Activated CD8-positive, alpha-beta memory T cell treated with anti-CD3 and anti-CD28 coated beads, Interleukin-2, amount 50 U/mL, for 1 hour (primary cell): Measurements from ENCODE around the gene NCOR1.

Experiments
- DNase-seq: peaks from one replicate; pipeline ENCODE4 v3.0.0-alpha.2; 2020; ENCODE audit errors: extremely low read depth

NCOR1 gene

DNA sequence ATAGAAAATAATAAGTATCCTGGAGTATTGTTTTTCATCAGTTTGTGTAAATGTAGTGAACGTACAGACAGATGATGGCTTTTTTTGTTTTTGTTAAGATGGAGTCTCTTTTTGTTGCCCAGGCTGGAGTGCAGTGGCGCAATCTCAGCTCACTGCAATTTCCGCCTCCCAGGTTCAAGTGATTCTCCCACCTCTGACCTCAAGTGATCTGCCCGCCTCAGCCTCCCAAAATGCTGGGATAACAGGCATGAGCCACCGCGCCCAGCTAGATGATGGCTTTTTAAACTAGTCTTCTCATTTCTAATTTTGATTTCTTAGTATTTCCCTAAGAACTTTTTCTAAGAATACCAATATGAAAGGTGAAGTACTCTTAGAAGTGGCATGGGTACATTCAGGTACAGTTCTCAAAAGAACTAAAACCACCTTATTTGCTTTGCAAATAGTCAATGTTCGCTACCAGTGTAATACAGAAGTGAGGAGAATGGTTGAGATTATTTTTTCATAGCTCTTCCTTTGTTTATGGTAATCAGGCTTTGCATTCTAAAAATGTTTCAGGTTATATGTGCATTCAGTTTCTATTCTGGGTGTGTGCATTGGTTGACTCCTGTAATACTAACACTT is 181.5 kb downstream of the NCOR1 start:
- no peak for DNase-seq

DNA sequence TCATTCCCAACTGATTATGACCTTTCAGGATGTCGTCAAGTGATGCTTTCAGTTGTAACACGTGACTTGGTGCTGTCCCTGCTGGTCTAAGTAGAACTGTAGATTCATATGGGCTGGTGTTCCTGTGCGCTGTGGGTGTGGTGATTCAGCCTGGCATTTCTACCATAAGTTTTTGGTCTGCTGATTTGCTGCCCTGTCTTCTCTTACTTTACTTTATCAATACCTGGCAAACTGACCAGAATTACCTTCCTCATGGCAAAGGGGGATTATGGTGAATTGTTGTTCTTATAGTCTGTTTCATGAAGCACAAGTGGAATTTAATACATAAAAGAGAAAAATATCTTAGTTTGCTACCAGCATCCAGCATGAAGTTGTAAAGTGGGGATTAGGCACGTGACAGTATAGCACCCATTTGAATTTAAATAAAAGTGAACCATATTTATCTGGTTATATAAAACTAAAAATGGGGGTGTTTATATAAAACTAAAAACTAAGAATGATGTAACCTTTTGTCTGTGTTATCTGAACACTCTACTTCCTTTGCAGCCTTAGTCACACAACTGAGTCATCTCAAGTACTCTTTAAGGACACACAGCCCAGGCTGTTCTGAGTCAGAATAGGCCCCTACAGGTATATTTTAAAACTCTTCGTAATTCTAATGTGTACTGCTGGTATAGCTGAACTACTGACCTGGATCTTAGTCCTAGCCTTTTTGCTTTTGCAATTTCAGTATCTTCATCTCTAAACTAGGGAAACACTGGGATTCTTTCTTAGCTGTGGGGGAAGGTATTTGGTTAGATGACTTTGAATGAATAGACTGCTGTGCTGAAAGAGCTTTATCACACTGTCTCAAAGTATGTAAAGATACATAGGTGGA is 187.4 kb downstream of the NCOR1 start:
- DNase-seq: no peak

DNA sequence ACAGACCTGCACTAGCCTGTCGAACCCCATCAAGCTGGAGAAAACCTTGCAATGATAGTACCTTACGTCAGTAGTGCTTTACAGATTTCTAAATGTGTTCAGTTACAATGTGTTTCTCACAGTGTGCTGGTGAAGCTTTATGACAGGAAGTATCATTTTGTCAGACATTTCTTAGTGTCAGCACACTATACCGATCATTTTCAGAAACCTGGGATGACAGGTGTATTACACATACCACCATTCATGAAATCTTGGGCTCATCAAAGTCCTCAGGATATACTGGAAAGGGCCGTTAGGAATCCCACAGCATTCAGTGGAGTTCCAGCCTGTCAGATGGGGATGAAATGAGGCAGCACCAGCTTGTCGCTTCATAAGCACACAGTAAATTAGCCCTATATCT is 188.4 kb downstream of the NCOR1 start:
- DNase-seq: no peak

DNA sequence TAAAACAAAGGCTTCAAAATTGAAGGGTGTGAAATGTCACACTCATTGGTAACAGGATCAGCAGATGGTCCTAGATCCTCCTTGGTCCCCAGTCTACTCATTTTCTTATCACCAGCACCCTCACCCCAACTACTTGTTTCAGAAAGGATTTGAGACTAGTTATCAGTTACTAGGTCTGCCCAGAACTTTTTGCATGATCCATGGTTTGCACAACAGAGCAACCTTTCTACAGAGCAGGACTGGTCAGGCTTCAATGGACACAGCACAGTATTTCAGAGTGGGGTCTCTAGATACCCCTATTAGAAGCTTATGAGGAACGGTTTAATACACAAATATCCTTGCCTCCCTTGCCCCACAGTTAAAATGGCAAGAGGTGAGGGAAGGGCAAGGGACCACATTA is 190.1 kb downstream of the NCOR1 start:
- no peak for DNase-seq

DNA sequence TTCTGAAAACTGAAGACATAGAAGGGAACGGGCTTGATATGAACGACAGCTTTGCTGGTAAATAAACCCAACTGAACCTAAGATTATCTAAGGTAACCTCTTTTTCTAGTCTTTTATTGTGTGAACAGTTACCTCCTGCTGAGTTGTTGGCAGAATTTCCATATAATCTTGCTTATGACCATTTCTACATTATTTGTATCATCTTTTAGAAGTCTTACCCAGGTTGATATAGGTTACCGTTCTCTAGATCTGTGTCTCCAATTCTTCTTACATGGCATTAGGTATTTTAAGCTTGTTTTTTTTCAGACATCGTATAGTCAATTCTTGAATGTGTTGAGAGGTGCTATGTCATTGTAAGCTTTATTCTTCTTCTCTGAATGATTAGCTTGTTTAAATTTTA is 191.5 kb downstream of the NCOR1 start:
- DNase-seq: no peak

DNA sequence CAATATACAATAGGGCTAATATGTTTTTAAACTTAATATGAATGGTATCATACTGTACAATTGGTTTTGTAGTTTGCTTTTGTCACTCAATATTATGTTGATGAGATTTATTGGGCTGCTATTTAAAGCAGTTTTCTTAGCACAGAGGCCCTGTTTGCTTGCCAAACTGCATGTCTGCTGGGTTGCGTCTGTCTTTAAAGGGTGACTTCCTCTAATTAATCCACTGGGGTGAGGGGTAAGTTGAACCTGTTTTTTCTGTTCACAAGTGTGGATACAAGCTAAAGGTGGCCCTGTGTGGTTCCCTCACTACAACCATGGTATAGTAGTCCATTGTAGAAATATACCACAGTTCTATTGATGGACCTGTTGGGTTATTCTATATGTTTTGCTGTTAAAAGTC is 196.0 kb downstream of the NCOR1 start:
- DNase-seq: no peak

DNA sequence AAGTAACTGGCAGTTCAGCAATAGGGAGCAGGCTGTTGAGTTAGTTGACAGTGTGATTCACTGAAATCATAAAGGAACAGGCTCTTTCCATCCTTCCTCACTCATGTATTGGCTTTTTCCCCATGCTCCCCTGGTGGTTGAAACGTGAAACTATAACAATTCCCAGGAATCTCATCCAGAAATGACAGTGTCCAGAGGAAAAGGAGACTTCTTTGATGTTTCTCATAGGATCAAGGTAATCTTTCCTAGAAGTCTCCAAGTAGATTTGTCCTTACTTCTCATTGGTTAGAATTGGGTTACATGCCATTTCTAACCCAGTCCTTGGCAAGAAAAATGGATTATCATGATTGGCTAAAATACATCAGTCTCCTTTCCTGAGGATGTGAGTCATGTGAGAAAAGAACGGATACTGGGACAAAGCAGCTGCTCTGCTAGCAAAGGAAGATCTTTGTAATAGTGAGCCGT is 201.4 kb downstream of the NCOR1 start:
- no peak for DNase-seq

DNA sequence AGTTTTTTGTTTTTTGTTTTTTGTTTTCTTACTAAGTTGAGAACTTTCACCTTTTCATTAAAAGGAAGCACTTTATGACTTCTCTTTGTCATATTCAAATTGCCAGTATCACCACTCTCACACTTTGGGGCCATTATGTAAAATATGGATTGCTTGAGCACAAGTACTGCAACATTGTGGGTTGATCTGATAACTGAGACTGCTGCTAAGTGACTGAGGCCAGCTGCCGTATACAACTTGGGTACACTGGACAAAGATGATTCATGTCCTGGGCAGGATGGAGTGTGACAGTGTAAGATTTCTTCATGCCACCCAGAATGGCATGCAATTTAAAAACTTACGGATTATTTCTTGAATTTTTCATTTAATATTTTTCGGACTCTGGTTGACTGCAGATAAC is 207.9 kb downstream of the NCOR1 start:
- DNase-seq: no peak

DNA sequence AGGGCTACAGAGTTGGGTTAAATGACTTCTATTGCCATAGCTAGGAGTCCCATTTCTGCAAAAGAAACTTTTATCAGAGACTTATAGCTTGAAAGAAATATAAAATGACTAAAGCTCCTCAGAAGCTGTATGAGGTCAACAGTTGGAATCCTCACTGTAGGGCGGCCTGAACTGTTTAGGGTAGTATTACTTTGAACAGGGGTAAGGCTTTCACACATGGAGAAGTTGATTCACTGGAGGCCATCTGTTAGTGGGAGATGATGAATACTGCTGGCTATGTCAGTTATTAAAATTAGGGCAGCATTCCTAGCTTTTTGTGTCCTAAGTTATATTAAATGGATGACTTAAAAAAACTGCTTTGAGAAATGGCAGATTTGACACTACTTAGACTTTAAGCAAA is 209.7 kb downstream of the NCOR1 start:
- DNase-seq: no peak

DNA sequence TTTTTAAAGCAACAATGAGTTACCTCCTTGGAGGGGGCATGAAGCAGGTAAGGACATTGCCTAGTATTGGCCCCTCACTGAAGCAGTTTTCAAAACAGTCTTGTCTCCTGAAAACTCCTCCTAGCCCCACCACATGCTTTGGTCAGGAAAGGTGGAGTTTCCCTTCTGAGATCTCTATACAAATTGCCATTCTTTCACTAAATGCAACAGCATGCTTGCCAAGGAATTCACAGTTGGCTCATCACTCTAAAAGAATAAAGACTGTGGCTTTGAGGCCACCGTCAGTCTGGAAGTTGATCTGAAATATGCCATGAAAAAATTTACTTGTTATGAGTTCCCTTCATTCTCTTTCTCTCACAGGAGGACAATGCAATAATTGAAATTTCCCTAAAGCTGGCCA is 211.5 kb downstream of the NCOR1 start:
- no peak for DNase-seq

DNA sequence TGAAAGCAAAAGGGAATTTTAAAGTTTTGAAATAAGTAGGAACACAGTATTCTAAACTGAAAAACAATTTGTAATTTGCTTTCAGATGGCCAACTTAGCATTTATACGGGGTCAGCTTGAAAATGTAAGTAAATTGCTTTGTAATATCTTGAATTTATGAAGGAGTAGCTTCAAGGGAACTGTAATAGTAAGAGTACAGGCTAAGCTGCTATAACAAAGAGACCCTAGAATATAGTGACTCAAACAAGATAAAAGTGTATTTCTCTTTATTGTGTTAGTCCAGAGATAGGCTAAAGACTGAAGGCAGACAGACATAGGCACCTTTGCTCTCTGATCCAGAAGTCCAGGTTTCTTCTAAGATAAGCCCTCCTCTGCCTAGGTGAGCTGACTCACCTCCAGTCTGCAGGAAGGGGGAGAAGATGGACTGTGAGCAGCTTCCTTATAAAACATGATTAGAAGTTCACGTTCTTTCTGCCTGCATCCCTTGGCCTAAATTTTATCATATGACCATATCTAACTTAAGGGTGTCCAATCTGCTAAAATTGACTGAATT is 212.6 kb downstream of the NCOR1 start:
- no peak for DNase-seq

DNA sequence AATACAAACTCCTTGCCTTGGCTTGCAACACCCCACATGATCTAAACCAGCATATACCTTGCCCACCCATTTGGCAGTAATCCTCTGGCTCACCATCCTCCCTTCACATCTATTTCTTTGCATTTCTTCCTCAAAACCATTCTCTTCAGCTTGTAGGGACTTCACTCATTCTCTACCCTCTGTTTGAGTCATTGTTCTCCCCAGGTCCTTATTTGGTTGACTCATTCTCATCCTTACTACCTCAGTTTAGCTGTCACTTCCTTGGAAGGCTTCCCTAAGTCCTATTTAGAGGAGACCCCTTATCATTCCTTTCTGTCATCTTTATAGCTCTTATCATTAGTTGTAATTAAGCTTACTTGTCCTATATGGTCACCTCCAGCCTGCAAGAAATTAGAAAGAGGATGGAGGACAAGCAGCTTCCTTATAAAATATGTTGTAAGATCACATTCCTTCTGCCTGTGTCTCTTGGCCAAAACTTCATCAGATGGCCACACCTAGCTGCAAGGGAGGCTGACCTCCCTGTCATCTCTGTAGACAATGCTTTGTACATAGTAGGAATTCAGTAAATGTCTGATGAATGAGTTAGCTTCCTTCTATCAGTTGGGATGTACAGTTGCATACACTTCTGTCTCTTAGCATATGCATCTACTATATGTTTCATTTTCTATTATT is 214.0 kb downstream of the NCOR1 start:
- no peak for DNase-seq

DNA sequence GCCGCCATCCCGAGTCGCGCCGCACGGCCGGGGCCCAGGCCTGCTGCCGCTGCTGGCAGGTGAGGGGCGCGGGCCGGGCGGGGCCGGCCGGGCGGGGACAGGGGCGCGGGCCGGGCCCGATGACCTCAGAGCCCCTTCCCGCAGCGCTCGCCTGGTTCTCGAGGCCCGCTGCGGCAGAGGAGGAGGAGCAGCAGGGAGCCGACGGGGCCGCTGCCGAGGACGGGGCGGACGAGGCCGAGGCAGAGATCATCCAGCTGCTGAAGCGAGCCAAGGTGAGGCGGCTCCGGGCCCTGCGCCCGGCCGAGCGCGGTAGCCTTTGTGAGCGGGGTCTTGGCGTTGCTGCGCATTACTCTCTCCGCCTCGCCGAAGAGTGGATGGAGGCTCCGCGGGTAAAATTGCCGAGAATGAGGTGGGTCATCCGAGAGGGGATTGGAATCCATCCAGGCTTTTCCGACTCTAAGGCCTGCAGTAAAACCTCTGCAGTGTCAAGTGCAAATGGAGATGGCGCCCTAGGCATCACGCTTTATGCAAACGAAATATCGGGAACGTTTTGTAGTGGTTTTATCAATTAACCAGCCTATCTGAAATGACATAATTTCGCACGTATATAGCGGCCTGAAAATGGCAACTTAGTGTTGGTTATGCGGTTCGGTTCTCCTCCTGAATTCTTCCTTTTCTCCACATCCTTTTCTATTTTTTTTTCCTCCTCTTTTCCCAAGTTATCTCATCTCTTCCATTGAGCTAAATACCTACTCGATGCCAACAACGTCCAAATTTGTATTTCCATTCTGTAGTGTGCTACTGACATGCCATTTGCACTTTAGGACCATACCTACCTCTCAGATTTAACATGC is 215.1 kb downstream of the NCOR1 start:
- DNase-seq: no peak

DNA sequence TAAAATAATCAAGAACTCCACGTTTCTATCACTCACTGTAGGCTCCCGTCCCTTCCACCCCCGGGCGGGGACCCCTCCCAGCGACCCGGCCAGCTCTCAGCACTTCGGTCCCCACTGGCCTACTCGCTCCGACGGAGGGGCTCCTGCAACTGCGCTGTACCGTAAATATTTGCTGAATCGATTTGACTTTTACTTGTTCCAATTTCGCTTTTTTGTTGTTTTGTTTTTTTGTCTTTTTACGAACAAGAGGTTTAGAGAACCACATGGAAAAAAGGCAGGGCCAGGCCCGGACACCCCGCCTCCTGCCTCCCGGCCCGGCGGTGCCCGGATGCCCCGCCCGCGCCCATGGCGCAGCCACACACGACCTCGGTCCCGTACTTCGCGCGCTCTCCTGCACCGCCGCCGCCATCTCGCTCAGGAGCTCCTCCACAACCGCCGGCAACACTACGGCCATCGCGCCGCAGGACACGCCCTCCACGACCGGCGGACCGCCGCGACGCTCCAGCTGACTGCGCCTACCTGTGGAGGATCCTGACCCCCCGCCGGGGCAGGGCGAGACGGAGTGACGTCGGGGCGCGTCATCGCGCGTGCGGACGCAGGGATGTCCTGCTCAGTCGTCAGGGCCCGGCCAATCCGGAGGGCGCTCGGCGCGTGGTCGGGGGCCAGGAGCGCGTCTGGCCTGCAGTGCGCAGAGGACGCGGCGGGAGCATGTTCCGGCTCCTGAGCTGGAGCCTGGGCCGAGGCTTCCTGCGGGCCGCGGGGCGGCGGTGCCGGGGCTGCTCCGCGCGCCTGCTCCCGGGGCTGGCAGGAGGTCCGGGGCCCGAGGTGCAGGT is 216.0 kb downstream of the NCOR1 start, which contains the start of the genes TTC19 and ZSWIM7:
TTC19 (plus strand) TSS at position 684 of the 833 bp plus-strand sequence; CDS start at position 709, 25 bp downstream.
ZSWIM7 (minus strand) TSS at position 564 of the 833 bp plus-strand sequence; CDS start at position 454, 110 bp downstream.
- DNase-seq: peak; percentile 72

DNA sequence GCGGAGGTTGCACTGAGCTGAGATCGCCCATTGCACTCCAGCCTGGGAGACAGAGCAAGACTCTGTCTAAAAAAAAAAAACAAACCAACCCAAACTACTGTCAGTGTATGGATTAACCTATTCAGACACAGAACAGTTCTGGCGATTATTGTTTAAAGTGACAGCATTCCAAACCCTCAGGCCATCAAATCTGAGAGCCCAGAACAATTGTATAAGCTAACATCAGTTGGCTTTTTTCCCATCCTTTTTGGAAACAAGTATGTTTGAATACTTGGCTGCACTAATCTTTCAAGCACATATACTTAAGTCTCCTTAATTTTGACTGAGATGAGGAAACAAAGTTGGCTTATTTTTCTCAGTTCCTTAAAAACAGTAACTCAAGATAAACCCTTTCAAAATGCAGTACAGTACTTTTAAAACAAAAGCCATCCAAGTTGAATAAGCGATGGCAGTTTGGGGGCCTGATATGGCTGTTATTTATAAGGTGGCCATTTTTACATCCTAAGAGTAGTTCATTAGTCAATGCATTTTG is 217.2 kb downstream of the NCOR1 start:
- DNase-seq: no peak

DNA sequence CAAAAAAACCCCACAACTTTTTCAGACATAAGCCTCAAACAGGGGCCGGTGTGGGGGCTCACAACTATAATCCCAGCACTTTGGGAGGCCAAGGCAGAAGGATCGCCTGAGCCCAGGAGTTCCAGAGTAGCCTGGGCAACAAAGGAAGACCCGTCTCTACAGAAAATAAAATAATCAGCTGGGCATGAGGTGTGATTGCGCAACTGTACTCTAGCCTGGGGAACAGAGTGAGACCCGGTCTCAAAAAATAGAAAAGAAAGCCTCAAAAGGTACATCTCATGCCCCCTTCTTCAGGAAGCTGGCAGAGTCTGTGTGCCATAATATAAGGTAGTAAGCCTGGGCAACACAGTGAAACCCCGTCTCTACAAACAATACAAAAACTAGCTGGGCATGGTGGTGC is 219.0 kb downstream of the NCOR1 start:
- DNase-seq: no peak

DNA sequence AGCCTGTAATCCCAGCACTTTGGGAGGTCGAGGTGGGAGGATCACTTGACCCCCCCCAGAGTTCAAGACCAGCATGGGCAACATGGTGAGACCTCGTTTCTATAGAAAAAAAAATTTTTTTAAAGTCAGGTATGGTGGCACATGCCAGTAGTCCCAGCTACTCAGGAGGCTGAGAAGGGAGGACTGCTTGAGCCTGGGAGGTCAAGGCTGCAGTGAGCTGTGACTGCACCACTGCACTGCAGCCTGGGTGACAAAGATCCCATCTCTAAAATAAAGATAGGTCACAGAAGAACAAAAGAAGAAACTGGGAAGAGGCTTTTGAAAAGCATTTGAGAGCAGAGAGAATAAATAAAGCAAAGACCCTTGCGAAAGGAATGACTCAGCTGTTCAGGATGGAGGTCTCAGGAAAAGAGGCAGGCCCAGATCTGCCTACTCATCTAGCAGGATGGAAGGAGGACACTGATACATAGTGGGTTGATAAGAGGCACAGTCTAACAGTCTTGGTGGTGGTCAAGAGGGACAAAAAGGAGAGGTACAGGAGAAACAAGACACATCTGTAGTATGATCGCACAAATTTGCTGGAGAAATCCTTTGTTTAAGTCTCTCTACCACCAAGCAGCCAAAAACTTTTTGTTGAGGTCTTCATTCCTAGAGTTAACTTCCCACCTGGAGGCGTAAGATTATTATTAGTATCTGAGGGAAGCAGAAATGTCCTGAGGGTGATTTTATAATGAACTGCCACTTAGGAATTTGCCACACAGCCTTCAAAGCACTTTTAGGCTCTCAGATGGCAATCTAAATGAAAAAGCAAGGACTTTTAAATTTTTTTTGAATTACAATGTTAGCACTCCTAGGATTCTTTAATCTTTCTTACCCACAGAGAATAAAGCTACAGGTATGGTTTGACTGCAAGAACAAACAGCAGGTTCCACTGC is 233.4 kb downstream of the NCOR1 start:
- no peak for DNase-seq

DNA sequence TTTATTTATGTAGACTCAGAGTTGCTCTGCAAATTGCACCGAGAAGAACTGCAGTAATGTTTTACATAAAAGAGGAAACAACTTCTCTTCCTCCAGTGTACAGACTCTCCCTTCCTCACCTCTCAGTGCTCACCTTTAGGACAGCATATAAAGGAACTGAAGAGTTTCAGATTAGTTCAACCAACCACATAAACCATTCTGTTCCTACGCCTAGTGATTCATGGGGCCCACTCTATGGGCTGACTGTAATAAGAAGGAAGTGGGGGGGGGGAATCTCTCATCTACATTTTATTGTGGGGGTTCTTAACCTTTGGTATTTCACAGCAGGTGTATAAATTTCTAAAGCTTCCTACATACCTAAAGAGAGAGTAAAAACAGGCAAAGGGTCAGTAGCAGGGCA is 234.1 kb downstream of the NCOR1 start:
- DNase-seq: no peak
